H9 (cell line): ENCODE results near the gene CUL4A. TPM values are rescaled to one million over a fixed set of nuclear protein-coding genes. Genes with fewer than 3 reads are reported as not detected.
A peak's percentile ranks its signal among the peaks of the same experiment; 100 is the strongest.

Experiments used
- DNase-seq: peaks from one replicate; pipeline ENCODE4 v3.0.0-alpha.2; 2017
- H2AFZ ChIP-seq: one replicate; pipeline ENCODE4 v1.6.1; 2013; ENCODE audit warnings: mild to moderate bottlenecking, low read length, control low read depth, moderate library complexity
- H2AK5ac ChIP-seq: 2 replicates; pipeline ENCODE4 v1.6.1; 2013; ENCODE audit warnings: low read length, control low read depth, mixed read lengths; ENCODE audit not compliant: insufficient read length
- H2BK120ac ChIP-seq: one replicate; pipeline ENCODE4 v1.6.1; 2013; ENCODE audit warnings: low read depth, mild to moderate bottlenecking, low read length, control low read depth, inconsistent platforms; ENCODE audit not compliant: poor library complexity, severe bottlenecking
- H2BK12ac ChIP-seq: 2 replicates; pipeline ENCODE4 v1.6.1; 2013; ENCODE audit warnings: low read length, control low read depth, mixed read lengths, low read depth; ENCODE audit not compliant: insufficient read length
- H2BK15ac ChIP-seq: 2 replicates; pipeline ENCODE4 v1.6.1; 2013; ENCODE audit warnings: low read depth, low read length, control low read depth
- H2BK20ac ChIP-seq: one replicate; pipeline ENCODE4 v1.6.1; 2013; ENCODE audit warnings: low read depth, mild to moderate bottlenecking, low read length, control low read depth, inconsistent platforms; ENCODE audit not compliant: poor library complexity, severe bottlenecking
- H2BK5ac ChIP-seq: 2 replicates; pipeline ENCODE4 v1.6.1; 2013; ENCODE audit warnings: low read length, control low read depth, mixed read lengths; ENCODE audit not compliant: insufficient read length
- H3K14ac ChIP-seq: 2 replicates; pipeline ENCODE4 v1.6.1; 2013; ENCODE audit warnings: low read length, control low read depth; ENCODE audit not compliant: insufficient read depth
- H3K18ac ChIP-seq: 2 replicates; pipeline ENCODE4 v1.6.1; 2013; ENCODE audit warnings: low read depth, mild to moderate bottlenecking, mixed read lengths, low read length, control low read depth; ENCODE audit not compliant: insufficient read length
- H3K23ac ChIP-seq: 2 replicates; pipeline ENCODE4 v1.6.1; 2013; ENCODE audit warnings: low read length, control low read depth, mixed read lengths, low read depth; ENCODE audit not compliant: insufficient read length
- H3K23me2 ChIP-seq: 2 replicates; pipeline ENCODE4 v1.6.1; 2013; ENCODE audit warnings: low read depth, mild to moderate bottlenecking, mixed read lengths, low read length, control low read depth; ENCODE audit not compliant: insufficient read length, poor library complexity, severe bottlenecking
- H3K27ac ChIP-seq: 2 replicates; pipeline ENCODE4 v1.5.1; 2013; ENCODE audit warnings: low read length, control low read depth, mixed read lengths, low read depth; ENCODE audit not compliant: insufficient read length
- H3K27me3 ChIP-seq: 2 replicates; pipeline ENCODE4 v1.6.1; 2013; ENCODE audit warnings: low read length, control low read depth, inconsistent platforms; ENCODE audit not compliant: insufficient read depth
- H3K4ac ChIP-seq: 2 replicates; pipeline ENCODE4 v1.6.1; 2013; ENCODE audit warnings: low read depth, mild to moderate bottlenecking, control low read depth, inconsistent platforms, low read length, moderate library complexity
- H3K4me1 ChIP-seq: 2 replicates; pipeline ENCODE4 v1.6.1; 2013; ENCODE audit warnings: low read length, control low read depth, inconsistent platforms; ENCODE audit not compliant: insufficient read depth
- H3K4me2 ChIP-seq: 2 replicates; pipeline ENCODE4 v1.6.1; 2013; ENCODE audit warnings: low read length, control low read depth, mixed read lengths; ENCODE audit not compliant: insufficient read length, insufficient read depth
- H3K56ac ChIP-seq: 2 replicates; pipeline ENCODE4 v1.6.1; 2013; ENCODE audit warnings: low read depth, mild to moderate bottlenecking, mixed read lengths, low read length, control low read depth; ENCODE audit not compliant: insufficient read length
- H3K79me1 ChIP-seq: 2 replicates; pipeline ENCODE4 v1.6.1; 2013; ENCODE audit warnings: low read depth, mild to moderate bottlenecking, moderate library complexity, low read length, control low read depth, inconsistent platforms; ENCODE audit not compliant: insufficient read depth, poor library complexity, severe bottlenecking
- H3K79me2 ChIP-seq: 2 replicates; pipeline ENCODE4 v1.6.1; 2013; ENCODE audit warnings: low read length, control low read depth, inconsistent platforms; ENCODE audit not compliant: insufficient read depth
- H3K9ac ChIP-seq: 2 replicates; pipeline ENCODE4 v1.6.1; 2013; ENCODE audit warnings: low read length, control low read depth, mixed read lengths; ENCODE audit not compliant: insufficient read length; ENCODE audit errors: extremely low read depth
- H3K9me3 ChIP-seq: one replicate; pipeline ENCODE4 v1.6.1; 2013; ENCODE audit warnings: low read depth, low read length, inconsistent platforms; ENCODE audit not compliant: control insufficient read depth
- H3T11ph ChIP-seq: one replicate; pipeline ENCODE4 v1.6.1; 2013; ENCODE audit warnings: mild to moderate bottlenecking, low read length, control low read depth, inconsistent platforms
- H4K20me1 ChIP-seq: one replicate; pipeline ENCODE4 v1.6.1; 2013; ENCODE audit not compliant: control insufficient read depth, insufficient read length, insufficient read depth
- H4K5ac ChIP-seq: 2 replicates; pipeline ENCODE4 v1.6.1; 2013; ENCODE audit warnings: low read depth, mild to moderate bottlenecking, mixed read lengths, low read length, control low read depth; ENCODE audit not compliant: insufficient read length
- H4K8ac ChIP-seq: replicated peaks from 2 replicates; pipeline ENCODE4 v1.6.1; 2013; ENCODE audit warnings: low read length, control low read depth, mixed read lengths, low read depth; ENCODE audit not compliant: insufficient read length
- H4K91ac ChIP-seq: 2 replicates; pipeline ENCODE4 v1.6.1; 2013; ENCODE audit warnings: low read depth, mild to moderate bottlenecking, moderate library complexity, mixed read lengths, low read length, control low read depth; ENCODE audit not compliant: insufficient read length
- H3K27ac Mint-ChIP-seq, 3 experiments: 2 replicates in 2 of 3; 3 replicates in 1 of 3; pipeline ENCODE4 v1.8.0; 2020 to 2021; ENCODE audit warnings: mixed read lengths in 3 of 3, mild to moderate bottlenecking in 1 of 3, moderate library complexity in 1 of 3
- H3K27me3 Mint-ChIP-seq: 2 replicates; pipeline ENCODE4 v1.8.0; 2021; ENCODE audit warnings: low read depth, mild to moderate bottlenecking, moderate library complexity, mixed read lengths
- H3K36me3 Mint-ChIP-seq, 3 experiments: 2 replicates in 2 of 3; 3 replicates in 1 of 3; pipeline ENCODE4 v1.8.0; 2020 to 2021; ENCODE audit warnings: low read depth in 3 of 3, mixed read lengths in 3 of 3; ENCODE audit not compliant: insufficient read depth in 1 of 3
- H3K4me1 Mint-ChIP-seq, 2 experiments: 2 replicates each; pipeline ENCODE4 v1.8.0; 2020; ENCODE audit warnings: mixed read lengths in 2 of 2
- H3K4me3 Mint-ChIP-seq, 2 experiments: 2 replicates in 1 of 2; 3 replicates in 1 of 2; pipeline ENCODE4 v1.8.0; 2020 to 2021; ENCODE audit warnings: mild to moderate bottlenecking in 2 of 2, mixed read lengths in 2 of 2, moderate library complexity in 1 of 2
- H3K9me3 Mint-ChIP-seq, 2 experiments: 2 replicates in 1 of 2; 3 replicates in 1 of 2; pipeline ENCODE4 v1.8.0; 2020; ENCODE audit warnings: mild to moderate bottlenecking in 2 of 2, mixed read lengths in 2 of 2, moderate library complexity in 1 of 2
- CTCF ChIP-seq: fragments of 200-600 bp; sonication (generic); conservative IDR thresholded peaks from 3 replicates; pipeline ENCODE4 v1.8.0; 2021; ENCODE audit warnings: antibody characterized with exemption, mild to moderate bottlenecking
- WGBS: extraction: QIAGEN DNeasy Blood & Tissue Kit; methylation state at CpG from one replicate; pipeline ENCODE4 v1.1.7; 2013; ENCODE audit warnings: missing lambda C conversion rate, low lambda C conversion rate, mixed read lengths; ENCODE audit not compliant: insufficient read length; ENCODE audit errors: extremely low coverage; 5-methylcytosine and 5-hydroxymethylcytosine counted together
- total RNA-seq: library from RNA; stranded (reverse); gene quantifications from 2 replicates; pipeline ENCODE4 v1.2.1, GENCODE V29; 2021

The CUL4A gene
- total RNA-seq, 1 experiment from 2014 or later, result 97.9 TPM

DNA sequence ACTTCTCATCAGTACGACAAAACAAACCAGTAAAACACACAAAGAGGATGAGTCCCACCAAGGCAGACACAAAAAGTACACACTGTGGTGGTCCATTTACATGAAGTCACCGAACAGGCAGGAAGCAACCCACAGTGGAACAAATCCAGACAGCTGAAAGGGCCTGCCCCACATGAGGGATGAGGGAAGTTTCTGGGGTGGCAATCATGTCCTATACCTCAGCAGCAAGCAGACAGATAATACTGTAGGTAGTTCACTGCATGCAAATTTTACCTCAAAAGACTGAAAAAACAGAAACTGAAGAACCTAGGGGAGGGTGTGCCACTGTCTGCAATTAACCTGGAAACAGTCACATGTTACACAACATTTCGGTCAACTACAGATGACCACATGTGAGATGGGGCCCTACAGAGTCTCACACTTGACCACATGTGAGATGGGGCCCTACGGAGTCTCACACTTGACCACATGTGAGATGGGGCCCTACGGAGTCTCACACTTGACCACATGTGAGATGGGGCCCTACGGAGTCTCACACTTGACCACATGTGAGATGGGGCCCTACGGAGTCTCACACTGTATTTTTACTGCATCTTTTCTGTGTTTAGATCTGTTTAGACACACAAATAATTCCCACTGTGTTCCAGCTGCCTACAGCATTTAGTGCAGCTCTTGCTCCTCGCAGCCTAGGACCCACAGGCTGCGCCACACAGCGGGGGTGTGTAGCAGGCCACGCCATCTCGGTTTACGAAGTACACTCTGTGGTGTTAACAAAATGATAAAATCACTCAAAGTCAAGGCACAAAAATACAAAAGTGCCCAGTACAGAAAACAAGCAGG lies 23.1 kb upstream of the CUL4A start:
- H3K14ac ChIP-seq, result no peak overlapping the region
- no peak overlapping the region for H4K8ac ChIP-seq
- no peaks in the 10 kb centered on the region for H3K23me2 ChIP-seq
- Mint-ChIP-seq H3K4me1 (no peaks in the 10 kb centered on the region; a peak in 1 of 4 replicates), H3K27me3 (no peaks in the 10 kb centered on the region; the same call in 1 of the 2 replicates), H3K9me3 (no peaks in the 10 kb centered on the region), H3K36me3 (peaks cover 40 to 83% (median 79%) of the 10 kb centered on the region in 3 experiments), H3K27ac (peak overlapping the region; percentile 9 to 71 (median 16); a peak in 4 of 7 replicates), H3K4me3 (no peak overlapping the region)
- H2BK12ac ChIP-seq, result no peak overlapping the region
- H2BK15ac ChIP-seq, result no peak overlapping the region
- no CpG with 5 or more reads among the region's 13 CpGs for WGBS
- no peak overlapping the region for H2BK20ac ChIP-seq
- no peak overlapping the region for H3K23ac ChIP-seq
- no peak overlapping the region for H2BK5ac ChIP-seq
- no peaks in the 10 kb centered on the region for H3K27me3 ChIP-seq
- peaks cover 3% of the 10 kb centered on the region for H3K79me1 ChIP-seq
- H3K18ac ChIP-seq, result no peak overlapping the region
- no peak overlapping the region for H3K56ac ChIP-seq
- H3K4me2 ChIP-seq, result no peak overlapping the region
- H2AFZ ChIP-seq, result no peak overlapping the region
- H3K4ac ChIP-seq, result no peak overlapping the region
- no peak for TF ChIP-seq CTCF
- no peak overlapping the region for H3T11ph ChIP-seq
- no peaks in the 10 kb centered on the region for H3K79me2 ChIP-seq
- no peak for DNase-seq
- no peak overlapping the region for H2AK5ac ChIP-seq
- H3K9me3 ChIP-seq, result no peaks in the 10 kb centered on the region
- H3K4me1 ChIP-seq, result no peaks in the 10 kb centered on the region
- H4K5ac ChIP-seq, result no peak overlapping the region
- H3K9ac ChIP-seq, result no peak overlapping the region
- H4K20me1 ChIP-seq, result no peaks in the 10 kb centered on the region
- H4K91ac ChIP-seq, result no peak overlapping the region
- H2BK120ac ChIP-seq, result no peak overlapping the region
- H3K27ac ChIP-seq, result no peak overlapping the region
